CD4-positive, alpha-beta memory T cell (primary cell): ENCODE data around the gene GOLGA6A. TPM values are rescaled to one million over a fixed set of nuclear protein-coding genes. Genes with fewer than 3 reads are reported as not detected.

Experiments
- CTCF ChIA-PET: fragments of 350-600 bp; sonication (Branson Sonifier 250); formaldehyde crosslinking; loops from one replicate; lab custom pipeline; 2021; ENCODE audit warnings: inconsistent platforms; ENCODE audit not compliant: partially characterized antibody; lab: Charles Lee
- POLR2A ChIA-PET: fragments of 350-600 bp; sonication (Branson Sonifier 250); formaldehyde crosslinking; loops from one replicate; lab custom pipeline; 2021; ENCODE audit not compliant: partially characterized antibody; lab: Charles Lee
- DNase-seq, 5 donors: peaks; one replicate each; pipeline versions ENCODE4 v3.0.0 to v3.0.0-alpha.2; 2020 to 2022; ENCODE audit warnings: mixed read lengths in 1 of 5
- H3K27ac ChIP-seq: one replicate; pipeline ENCODE4 v1.7.0; 2013; ENCODE audit warnings: low read depth, low read length
- H3K27me3 ChIP-seq: 2 replicates; pipeline ENCODE4 v1.7.0; 2013; ENCODE audit warnings: mild to moderate bottlenecking, low read length, moderate library complexity; ENCODE audit not compliant: insufficient read depth
- H3K36me3 ChIP-seq: 2 replicates; pipeline ENCODE4 v1.7.0; 2013; ENCODE audit warnings: mild to moderate bottlenecking, low read length, moderate library complexity; ENCODE audit not compliant: insufficient read depth
- H3K4me1 ChIP-seq: 2 replicates; pipeline ENCODE4 v1.7.0; 2013; ENCODE audit warnings: mild to moderate bottlenecking, low read length, moderate library complexity; ENCODE audit not compliant: insufficient read depth
- H3K4me3 ChIP-seq, 2 donors: one replicate each; pipeline ENCODE4 v1.7.0; 2013; ENCODE audit warnings: low read length in 2 of 2, mild to moderate bottlenecking in 1 of 2
- H3K9me3 ChIP-seq, 2 donors: one replicate each; pipeline ENCODE4 v1.7.0; 2013; ENCODE audit warnings: low read length in 2 of 2, control low read depth in 1 of 2; ENCODE audit not compliant: control insufficient read depth in 1 of 2
- H3K27ac Mint-ChIP-seq, 7 donors: one replicate each; pipeline ENCODE4 v1.8.0; 2020 to 2021; ENCODE audit warnings: mixed read lengths in 7 of 7, mild to moderate bottlenecking in 6 of 7, inconsistent platforms in 3 of 7, moderate library complexity in 3 of 7
- H3K27me3 Mint-ChIP-seq, 2 donors: one replicate each; pipeline ENCODE4 v1.8.0; 2020 to 2021; ENCODE audit warnings: mixed read lengths in 2 of 2
- H3K36me3 Mint-ChIP-seq, 2 donors: one replicate each; pipeline ENCODE4 v1.8.0; 2020 to 2021; ENCODE audit warnings: mixed read lengths in 2 of 2, inconsistent platforms in 1 of 2, mild to moderate bottlenecking in 1 of 2
- H3K4me1 Mint-ChIP-seq, 4 donors: one replicate each; pipeline ENCODE4 v1.8.0; 2020 to 2021; ENCODE audit warnings: mixed read lengths in 4 of 4, mild to moderate bottlenecking in 1 of 4
- H3K4me3 Mint-ChIP-seq, 8 donors: one replicate each; pipeline ENCODE4 v1.8.0; 2020 to 2021; ENCODE audit warnings: mixed read lengths in 8 of 8, mild to moderate bottlenecking in 7 of 8, moderate library complexity in 6 of 8, inconsistent platforms in 3 of 8
- H3K9me3 Mint-ChIP-seq, 8 donors: one replicate each; pipeline ENCODE4 v1.8.0; 2020 to 2021; ENCODE audit warnings: mixed read lengths in 8 of 8, mild to moderate bottlenecking in 5 of 8, inconsistent platforms in 3 of 8, moderate library complexity in 1 of 8
- intact Hi-C: fragments of 100-400 bp; cut with micrococcal nuclease; formaldehyde crosslinking; loops from one replicate; pipeline ENCODE4 v1.15.1; 2023
- polyA plus RNA-seq, 2 donors: library from polyadenylated mRNA; unstranded; fragments of 300-500 nt; fragmentation: Illumina TruSeq; gene quantifications; one replicate each; pipeline ENCODE4 v1.2.3, GENCODE V29; 2021
- total RNA-seq, 2 experiments: library from RNA; stranded (reverse); gene quantifications; one replicate each; pipeline ENCODE4 v1.2.3, GENCODE V29; 2021

Gene GOLGA6A
- total and polyA plus RNA-seq, 4 experiments from 2014 or later, result 0.17 to 0.20 TPM; not detected in 2

- peaks cover 0 to 2% (median 0%) of the 10 kb centered on the region in 8 donors for H3K9me3 Mint-ChIP-seq
- peaks cover 12 to 28% of the 10 kb centered on the region in 2 donors for H3K36me3 Mint-ChIP-seq
- peaks cover 10% of the 10 kb centered on the region for H3K36me3 ChIP-seq
- POLR2A ChIA-PET, result interaction anchor here (1.3 kb wide), 1 partner anchor 71 kb away, joined by 3 read pairs; no protein-coding TSS in a partner anchor
- no peak overlapping the region for H3K4me3 Mint-ChIP-seq
- CTCF ChIA-PET, result interaction anchor here (1.2 to 2.8 kb wide), 3 partner anchors 8 to 73 kb away, joined by 3 to 13 read pairs (median 12); no protein-coding TSS in a partner anchor
- intact Hi-C loops, result loop anchor here (5.0 kb wide), 2 partner anchors 47 to 72 kb away; no protein-coding TSS in a partner anchor
- no peak for DNase-seq
- no peak overlapping the region for H3K4me3 ChIP-seq
- no peak overlapping the region for H3K27ac ChIP-seq
- peaks cover 12% of the 10 kb centered on the region for H3K4me1 ChIP-seq
- no peaks in the 10 kb centered on the region for H3K9me3 ChIP-seq
- peaks cover 5 to 17% (median 10%) of the 10 kb centered on the region in 4 donors for H3K4me1 Mint-ChIP-seq
- peak overlapping the region in 1 of 7 donors; percentile 36 for H3K27ac Mint-ChIP-seq
- H3K27me3 ChIP-seq, result no peaks in the 10 kb centered on the region
- no peaks in the 10 kb centered on the region for H3K27me3 Mint-ChIP-seq
Measured at GRCh38 chr15:74044267-74045110, 37.9 kb downstream of the GOLGA6A start.

DNA sequence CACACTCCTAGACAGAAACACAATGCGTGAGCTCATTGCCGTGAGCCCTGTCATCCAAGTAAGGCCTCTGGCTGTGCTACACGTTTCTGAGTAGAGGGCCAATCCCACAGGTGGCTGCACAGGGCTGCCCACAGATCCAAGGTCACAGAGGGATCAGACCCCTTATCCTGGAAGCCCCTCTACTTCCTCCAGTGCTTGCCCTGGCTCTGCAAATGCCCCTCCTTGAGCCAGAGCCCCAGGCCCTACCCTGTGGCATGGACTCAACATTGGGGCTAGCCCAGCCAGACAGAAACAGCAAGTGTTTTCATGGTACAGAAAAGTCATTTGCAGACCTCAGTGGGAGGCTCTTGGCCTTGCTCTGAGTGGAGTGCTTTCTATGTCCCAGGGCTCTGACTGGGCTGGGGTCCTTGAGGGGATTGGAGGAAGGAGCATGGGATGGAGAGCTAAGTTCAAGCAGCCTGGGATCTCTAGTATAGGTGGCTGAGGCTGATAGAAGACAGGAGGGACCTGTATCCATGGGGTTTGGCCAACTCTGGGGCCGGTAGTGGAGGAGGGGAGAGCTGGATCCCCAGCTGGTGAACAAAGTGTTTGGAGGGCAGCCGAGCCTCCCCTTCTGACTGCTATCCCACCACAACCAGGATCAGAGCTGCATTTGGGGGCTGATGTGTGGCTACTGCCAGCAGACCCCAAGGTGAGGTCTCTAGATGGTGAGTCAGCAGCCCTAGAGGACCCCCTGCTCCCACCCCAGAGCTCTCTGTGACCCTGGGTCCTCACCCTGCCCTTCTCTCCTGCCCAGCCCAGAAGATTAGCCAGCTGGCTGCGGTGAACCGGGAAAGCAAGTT is 38.7 kb downstream of the GOLGA6A start:
- Histone ChIP-seq H3K4me3 (no peak overlapping the region), H3K36me3 (peaks cover 10% of the 10 kb centered on the region), H3K9me3 (no peaks in the 10 kb centered on the region), H3K27me3 (no peaks in the 10 kb centered on the region), H3K4me1 (peaks cover 9% of the 10 kb centered on the region), H3K27ac (no peak overlapping the region)
- DNase-seq, result no peak
- Mint-ChIP-seq H3K4me1 (peaks cover 5 to 14% (median 10%) of the 10 kb centered on the region in 4 donors), H3K27me3 (no peaks in the 10 kb centered on the region), H3K36me3 (peaks cover 12 to 30% of the 10 kb centered on the region in 2 donors), H3K4me3 (no peak overlapping the region), H3K27ac (peak overlapping the region in 4 of 7 donors; percentile 24 to 85 (median 50)), H3K9me3 (peaks cover 0 to 2% (median 0%) of the 10 kb centered on the region in 8 donors)
- ChIA-PET CTCF (interaction anchor here (2.7 to 2.8 kb wide), 2 partner anchors 9 to 72 kb away, joined by 12 to 13 read pairs; no protein-coding TSS in a partner anchor), POLR2A (no interaction called here)
- intact Hi-C loops, result no loop called here

- H3K27me3 ChIP-seq, result no peaks in the 10 kb centered on the region
- ChIA-PET POLR2A (no interaction called here), CTCF (interaction anchor here (2.7 to 2.8 kb wide), 2 partner anchors 10 to 71 kb away, joined by 12 to 13 read pairs; no protein-coding TSS in a partner anchor)
- peak overlapping the region in 1 of 8 donors; percentile 9 for H3K4me3 Mint-ChIP-seq
- H3K4me3 ChIP-seq, result no peak overlapping the region
- peaks cover 0 to 8% (median 4%) of the 10 kb centered on the region in 4 donors for H3K4me1 Mint-ChIP-seq
- peak overlapping the region in 1 of 7 donors; percentile 24 for H3K27ac Mint-ChIP-seq
- no peak overlapping the region for H3K27ac ChIP-seq
- H3K9me3 ChIP-seq, result no peaks in the 10 kb centered on the region
- H3K27me3 Mint-ChIP-seq, result no peaks in the 10 kb centered on the region
- peaks cover 15 to 37% of the 10 kb centered on the region in 2 donors for H3K36me3 Mint-ChIP-seq
- peaks cover 10% of the 10 kb centered on the region for H3K36me3 ChIP-seq
- peaks cover 0 to 2% (median 0%) of the 10 kb centered on the region in 8 donors for H3K9me3 Mint-ChIP-seq
- H3K4me1 ChIP-seq, result peaks cover 2% of the 10 kb centered on the region
- no peak for DNase-seq
- intact Hi-C loops, result no loop called here
Measured at GRCh38 chr15:74042603-74043424, 39.5 kb downstream of the GOLGA6A start.

GRCh38 chr15:74041777-74042435 is 40.4 kb downstream of the GOLGA6A start:
- Histone ChIP-seq H3K9me3 (no peaks in the 10 kb centered on the region), H3K27me3 (no peaks in the 10 kb centered on the region), H3K4me1 (no peaks in the 10 kb centered on the region), H3K36me3 (peaks cover 10% of the 10 kb centered on the region), H3K27ac (no peak overlapping the region), H3K4me3 (no peak overlapping the region)
- Mint-ChIP-seq H3K4me3 (no peak overlapping the region), H3K27ac (peak overlapping the region in 3 of 7 donors; percentile 9 to 87 (median 64)), H3K36me3 (peaks cover 18 to 46% of the 10 kb centered on the region in 2 donors), H3K4me1 (peaks cover 0 to 1% (median under 1%) of the 10 kb centered on the region in 4 donors), H3K9me3 (peaks cover 0 to 2% (median 0%) of the 10 kb centered on the region in 8 donors), H3K27me3 (no peaks in the 10 kb centered on the region)
- no peak for DNase-seq
- ChIA-PET POLR2A (no interaction called here), CTCF (no interaction called here)
- intact Hi-C loops, result no loop called here

DNA sequence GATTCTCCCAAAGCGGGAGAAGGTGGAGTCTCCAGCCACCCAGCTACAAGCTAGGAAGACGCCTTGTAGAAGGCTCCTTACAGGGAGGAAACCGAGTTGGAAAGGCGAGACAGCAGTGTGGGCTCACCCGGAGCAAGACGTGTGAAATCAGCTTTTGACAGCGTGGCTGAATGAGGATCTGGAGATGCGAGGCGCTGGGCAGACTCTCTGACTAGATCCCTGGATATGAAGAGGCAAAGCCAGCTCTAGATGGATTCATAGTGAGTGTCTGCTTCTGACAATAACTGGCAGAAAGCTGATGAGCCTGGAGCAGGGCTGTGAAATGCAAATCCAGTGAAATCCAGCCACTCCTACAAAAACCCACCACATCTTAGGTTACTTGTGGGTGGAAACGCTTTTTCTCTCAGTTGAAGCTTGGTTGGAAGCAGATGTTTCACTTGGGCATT is 41.0 kb downstream of the GOLGA6A start:
- DNase-seq, result no peak
- H3K4me3 ChIP-seq, result no peak overlapping the region
- peaks cover 0 to 1% (median 0%) of the 10 kb centered on the region in 4 donors for H3K4me1 Mint-ChIP-seq
- CTCF ChIA-PET, result interaction anchor here (1.0 kb wide), 1 partner anchor 10 kb away, joined by 3 read pairs; no protein-coding TSS in a partner anchor
- peaks cover 0 to 2% (median 0%) of the 10 kb centered on the region in 8 donors for H3K9me3 Mint-ChIP-seq
- peak overlapping the region in 1 of 7 donors; percentile 87 for H3K27ac Mint-ChIP-seq
- H3K27ac ChIP-seq, result no peak overlapping the region
- no peaks in the 10 kb centered on the region for H3K27me3 Mint-ChIP-seq
- H3K4me3 Mint-ChIP-seq, result no peak overlapping the region
- intact Hi-C loops, result no loop called here
- peaks cover 24 to 52% of the 10 kb centered on the region in 2 donors for H3K36me3 Mint-ChIP-seq
- H3K27me3 ChIP-seq, result no peaks in the 10 kb centered on the region
- H3K4me1 ChIP-seq, result no peaks in the 10 kb centered on the region
- peaks cover 12% of the 10 kb centered on the region for H3K36me3 ChIP-seq
- H3K9me3 ChIP-seq, result no peaks in the 10 kb centered on the region
- POLR2A ChIA-PET, result interaction anchor here (0.9 kb wide), 1 partner anchor 11 kb away, joined by 3 read pairs; no protein-coding TSS in a partner anchor
